GM12878 (cell line): ENCODE results near the gene CHCT1. TPM values are rescaled to one million over a fixed set of nuclear protein-coding genes. Genes with fewer than 3 reads are reported as not detected.

Experiments
- JUNB ChIP-seq: IDR thresholded peaks from 2 replicates; pipeline ENCODE4 v1.6.1; 2016; ENCODE audit warnings: antibody characterized with exemption, mild to moderate bottlenecking
- KAT2A ChIP-seq: conservative IDR thresholded peaks from 2 replicates; pipeline ENCODE4 v1.6.1; 2011; ENCODE audit warnings: low read depth, low read length; ENCODE audit not compliant: control insufficient read depth
- SMAD5 ChIP-seq: IDR thresholded peaks from 2 replicates; pipeline ENCODE4 v1.6.1; 2016; ENCODE audit warnings: antibody characterized with exemption, low read depth
- ZNF217 ChIP-seq: fragments of 450-650 bp; IDR thresholded peaks from 2 replicates; pipeline ENCODE4 v1.6.1; 2017; ENCODE audit warnings: antibody characterized with exemption, mild to moderate bottlenecking
- polyA plus RNA-seq, 11 experiments: library from polyadenylated mRNA; depleted of rRNA in 4 of 11; unstranded in 6 of 11; stranded (reverse) in 5 of 11; fragments of >200 nt; fragmentation: Nextera tagmentation in 4 of 11; fragmentation: Illumina TruSeq in 1 of 11; extraction: Ambion mirVana in 4 of 11; extraction: Trizol in 1 of 11; gene quantifications; 1 replicate in 1 of 11; 2 replicates in 10 of 11; pipeline versions ENCODE4 v1.2.1 to v1.2.3, GENCODE V29; 2011 to 2016; ENCODE audit warnings: inconsistent platforms in 2 of 11, missing spikeins in 2 of 11, low read depth in 1 of 11
- total RNA-seq, 4 experiments: library from RNA; depleted of rRNA in 3 of 4; stranded (reverse); fragments of >200 nt in 3 of 4; fragmentation: Illumina TruSeq in 1 of 4; extraction: Trizol in 1 of 4; gene quantifications; 2 replicates each; pipeline versions ENCODE4 v1.2.1 to v1.2.3, GENCODE V29; 2013 to 2021
- TF ChIP-seq, protein P1 (sequence below): fragments of 450-650 bp; formaldehyde crosslinking; IDR thresholded peaks from 2 replicates; pipeline ENCODE4 v1.4.0; 2022; ENCODE audit warnings: mild to moderate bottlenecking, moderate library complexity
- TF ChIP-seq, protein P2 (sequence below): fragments of 450-650 bp; IDR thresholded peaks from 2 replicates; pipeline ENCODE4 v1.6.1; 2017; ENCODE audit warnings: mild to moderate bottlenecking

Gene CHCT1
- total and polyA plus RNA-seq, 10 of the 15 experiments (the other 5 are each of a cell fraction or from before 2014, with no cell fraction given), result 0.23 to 0.35 TPM; not detected in 8

DNA sequence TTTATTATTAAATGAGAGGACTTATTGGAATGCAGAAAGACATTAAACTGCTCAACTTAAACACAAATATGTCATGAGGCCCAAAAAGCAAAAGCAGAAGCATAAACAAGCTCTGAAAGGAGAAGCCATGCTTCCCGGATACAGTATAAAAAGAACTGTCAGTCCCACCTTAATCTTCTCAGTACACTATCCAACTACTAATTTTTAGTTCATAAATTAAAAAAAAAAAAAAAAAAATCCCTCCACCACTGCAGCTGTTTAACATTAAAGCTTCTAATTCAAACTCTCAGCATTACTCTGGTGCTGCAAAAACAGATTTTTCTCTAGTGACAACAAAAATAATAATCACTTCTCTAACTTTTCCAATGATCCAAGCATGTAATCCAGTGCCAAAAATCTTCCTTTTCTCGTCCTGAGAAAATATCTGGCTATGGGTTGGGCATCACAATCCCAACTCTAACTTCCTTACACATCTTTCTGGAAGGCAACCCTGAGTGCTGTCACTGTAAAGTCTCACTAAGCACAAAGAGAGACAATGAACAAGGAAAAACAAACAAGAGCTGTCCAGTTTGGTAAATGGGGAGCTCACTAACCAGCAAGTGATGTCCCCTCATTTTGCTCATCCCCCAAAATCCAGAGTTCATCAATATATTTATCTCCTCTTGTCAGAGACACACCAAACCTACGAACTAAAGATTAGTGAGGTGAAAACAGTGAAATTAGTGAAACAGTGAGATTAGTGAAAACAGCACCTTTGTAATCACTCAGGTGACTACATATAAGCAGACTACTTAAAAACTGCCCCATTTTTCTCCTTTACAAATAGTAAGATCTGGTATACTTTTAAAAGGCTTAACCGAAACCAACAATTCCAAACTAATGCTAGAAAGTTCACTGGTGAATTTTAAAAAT, 35.9 kb upstream of the CHCT1 start (continued):
- TF ChIP-seq, protein P1, sequence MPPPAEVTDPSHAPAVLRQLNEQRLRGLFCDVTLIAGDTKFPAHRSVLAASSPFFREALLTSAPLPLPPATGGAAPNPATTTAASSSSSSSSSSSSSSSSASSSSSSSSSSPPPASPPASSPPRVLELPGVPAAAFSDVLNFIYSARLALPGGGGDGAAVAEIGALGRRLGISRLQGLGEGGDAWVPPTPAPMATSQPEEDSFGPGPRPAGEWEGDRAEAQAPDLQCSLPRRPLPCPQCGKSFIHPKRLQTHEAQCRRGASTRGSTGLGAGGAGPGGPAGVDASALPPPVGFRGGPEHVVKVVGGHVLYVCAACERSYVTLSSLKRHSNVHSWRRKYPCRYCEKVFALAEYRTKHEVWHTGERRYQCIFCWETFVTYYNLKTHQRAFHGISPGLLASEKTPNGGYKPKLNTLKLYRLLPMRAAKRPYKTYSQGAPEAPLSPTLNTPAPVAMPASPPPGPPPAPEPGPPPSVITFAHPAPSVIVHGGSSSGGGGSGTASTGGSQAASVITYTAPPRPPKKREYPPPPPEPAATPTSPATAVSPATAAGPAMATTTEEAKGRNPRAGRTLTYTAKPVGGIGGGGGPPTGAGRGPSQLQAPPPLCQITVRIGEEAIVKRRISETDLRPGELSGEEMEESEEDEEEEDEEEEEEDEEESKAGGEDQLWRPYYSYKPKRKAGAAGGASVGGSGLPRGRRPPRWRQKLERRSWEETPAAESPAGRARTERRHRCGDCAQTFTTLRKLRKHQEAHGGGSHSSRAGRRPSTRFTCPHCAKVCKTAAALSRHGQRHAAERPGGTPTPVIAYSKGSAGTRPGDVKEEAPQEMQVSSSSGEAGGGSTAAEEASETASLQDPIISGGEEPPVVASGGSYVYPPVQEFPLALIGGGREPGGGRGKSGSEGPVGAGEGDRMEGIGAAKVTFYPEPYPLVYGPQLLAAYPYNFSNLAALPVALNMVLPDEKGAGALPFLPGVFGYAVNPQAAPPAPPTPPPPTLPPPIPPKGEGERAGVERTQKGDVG (CRISPR knock-in tag), result no peak
- no peak for TF ChIP-seq JUNB
- no peak for TF ChIP-seq SMAD5
- TF ChIP-seq KAT2A, result no peak
- TF ChIP-seq, protein P2, sequence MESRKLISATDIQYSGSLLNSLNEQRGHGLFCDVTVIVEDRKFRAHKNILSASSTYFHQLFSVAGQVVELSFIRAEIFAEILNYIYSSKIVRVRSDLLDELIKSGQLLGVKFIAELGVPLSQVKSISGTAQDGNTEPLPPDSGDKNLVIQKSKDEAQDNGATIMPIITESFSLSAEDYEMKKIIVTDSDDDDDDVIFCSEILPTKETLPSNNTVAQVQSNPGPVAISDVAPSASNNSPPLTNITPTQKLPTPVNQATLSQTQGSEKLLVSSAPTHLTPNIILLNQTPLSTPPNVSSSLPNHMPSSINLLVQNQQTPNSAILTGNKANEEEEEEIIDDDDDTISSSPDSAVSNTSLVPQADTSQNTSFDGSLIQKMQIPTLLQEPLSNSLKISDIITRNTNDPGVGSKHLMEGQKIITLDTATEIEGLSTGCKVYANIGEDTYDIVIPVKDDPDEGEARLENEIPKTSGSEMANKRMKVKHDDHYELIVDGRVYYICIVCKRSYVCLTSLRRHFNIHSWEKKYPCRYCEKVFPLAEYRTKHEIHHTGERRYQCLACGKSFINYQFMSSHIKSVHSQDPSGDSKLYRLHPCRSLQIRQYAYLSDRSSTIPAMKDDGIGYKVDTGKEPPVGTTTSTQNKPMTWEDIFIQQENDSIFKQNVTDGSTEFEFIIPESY, result no peak
- TF ChIP-seq ZNF217, result no peak
